ENCODE measurements around the gene AHCYL2.
"Not testable (repeated sequence)": the region's sequence is repeated elsewhere in the genome, so short reads cannot be mapped to it uniquely, and the experiment has no call there.

The AHCYL2 gene

DNA sequence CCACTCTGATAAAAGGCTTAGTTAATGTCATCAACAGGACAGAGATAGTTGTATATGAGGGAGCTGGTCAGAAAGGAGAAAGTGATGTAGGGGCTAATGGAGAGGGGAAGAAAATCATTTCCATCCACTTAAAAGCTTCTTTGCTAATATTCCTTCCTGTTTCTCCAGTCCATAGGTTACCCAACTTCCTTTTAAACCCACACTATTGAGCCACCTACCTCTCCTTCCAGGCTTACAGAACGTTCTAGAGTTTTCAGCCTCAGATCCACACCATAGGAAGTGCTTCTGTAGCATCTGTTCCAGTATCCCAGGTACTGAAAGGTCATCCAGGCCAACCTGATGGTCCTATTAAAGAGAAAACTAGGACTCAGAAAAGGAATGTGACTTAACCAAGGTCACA is 237.6 kb downstream of the AHCYL2 start:
- no peak for DNase-seq

DNA sequence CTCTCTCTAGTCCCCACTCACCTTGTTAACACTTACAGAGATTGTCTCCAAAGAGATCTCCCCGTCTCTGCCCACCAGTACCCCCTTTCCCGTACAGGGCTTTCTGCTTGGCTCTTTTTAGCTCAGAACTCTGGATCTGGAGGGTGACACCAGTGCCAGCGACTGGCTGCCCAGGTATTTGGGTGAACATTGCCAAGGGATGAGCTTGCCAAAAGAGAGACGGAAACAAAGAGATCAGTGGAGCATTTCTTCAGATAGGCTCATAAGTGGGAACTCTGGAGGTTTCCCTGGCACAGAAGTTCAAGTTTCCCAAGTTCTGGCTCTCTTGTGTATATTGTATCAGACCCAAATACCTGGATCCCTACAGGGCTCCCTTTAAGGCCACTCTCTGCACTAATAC is 239.4 kb downstream of the AHCYL2 start:
- DNase-seq: no peak

DNA sequence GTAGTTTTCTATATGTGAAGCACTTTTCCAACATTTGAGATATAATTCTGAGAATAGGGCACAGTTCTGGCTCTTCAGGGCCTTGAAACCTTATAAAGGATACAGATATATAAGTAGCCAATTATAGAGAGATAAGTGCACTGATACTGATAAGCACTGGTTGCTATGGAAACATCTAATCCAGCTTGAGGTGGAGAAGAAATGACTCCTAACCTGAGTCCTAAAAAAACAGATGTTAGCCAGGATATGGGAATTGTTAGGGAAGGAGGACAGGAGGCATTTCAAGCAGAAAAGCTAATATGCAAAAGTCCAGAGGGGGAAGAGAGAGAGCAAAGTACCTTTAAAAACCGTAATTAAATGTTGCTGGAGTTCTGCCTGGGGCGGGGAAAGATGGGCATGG is 240.2 kb downstream of the AHCYL2 start:
- DNase-seq: no peak

DNA sequence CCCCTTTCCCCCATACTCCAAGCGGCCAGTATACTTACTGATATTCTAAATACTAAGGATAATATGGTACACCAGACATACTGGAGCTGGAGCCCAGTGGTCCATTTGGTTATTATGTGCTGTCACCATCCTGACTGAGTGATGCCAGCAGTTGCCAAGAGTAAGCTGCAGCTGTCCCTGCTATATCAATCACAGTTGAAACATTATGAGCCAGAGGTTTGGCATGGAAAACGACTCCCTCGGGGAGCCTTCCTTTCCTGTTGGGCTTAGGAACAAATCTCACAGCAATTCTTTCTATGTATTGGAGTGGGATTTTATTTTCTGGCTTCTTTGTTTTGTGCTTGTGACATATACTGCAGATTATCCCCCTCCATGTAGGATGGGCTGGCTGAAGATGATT is 242.0 kb downstream of the AHCYL2 start:
- DNase-seq: no peak

DNA sequence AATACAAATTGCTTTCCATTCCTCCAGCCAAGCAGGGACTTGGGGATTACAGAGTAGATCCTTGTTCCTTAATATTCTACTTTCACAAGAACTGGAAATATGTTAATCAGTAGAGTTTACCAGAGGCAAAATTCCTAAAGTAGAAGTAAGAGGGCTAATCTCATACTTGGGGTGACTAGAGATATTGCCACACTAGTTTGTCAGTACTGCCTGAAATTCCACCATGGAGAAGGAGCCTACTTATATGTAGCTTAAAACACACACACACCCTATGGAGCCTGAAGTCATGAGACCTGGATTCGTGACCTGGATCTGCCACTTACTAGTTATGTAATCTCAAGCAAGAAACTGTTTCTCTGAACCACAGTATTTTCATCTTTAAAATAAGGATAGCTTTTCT is 243.3 kb downstream of the AHCYL2 start:
- DNase-seq: no peak

DNA sequence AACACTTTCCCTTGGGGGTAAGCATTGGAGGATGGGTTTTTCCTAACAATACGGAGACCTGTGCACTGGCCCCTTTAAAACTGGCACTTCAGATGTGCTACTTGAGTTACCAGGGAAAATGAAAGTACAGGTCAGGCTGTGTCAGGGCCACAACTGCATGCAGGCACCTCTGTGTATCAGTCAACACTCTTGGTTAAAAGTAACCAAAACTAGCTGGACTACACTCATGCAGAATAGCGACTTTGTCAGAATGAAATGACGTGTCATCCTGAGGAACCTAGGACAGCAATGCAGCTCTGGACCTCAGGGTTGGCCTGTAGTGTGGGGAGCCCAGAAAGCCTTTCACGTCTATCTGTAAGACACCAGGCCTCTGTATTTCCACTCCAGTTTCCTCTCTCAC is 243.7 kb downstream of the AHCYL2 start:
- no peak for DNase-seq

DNA sequence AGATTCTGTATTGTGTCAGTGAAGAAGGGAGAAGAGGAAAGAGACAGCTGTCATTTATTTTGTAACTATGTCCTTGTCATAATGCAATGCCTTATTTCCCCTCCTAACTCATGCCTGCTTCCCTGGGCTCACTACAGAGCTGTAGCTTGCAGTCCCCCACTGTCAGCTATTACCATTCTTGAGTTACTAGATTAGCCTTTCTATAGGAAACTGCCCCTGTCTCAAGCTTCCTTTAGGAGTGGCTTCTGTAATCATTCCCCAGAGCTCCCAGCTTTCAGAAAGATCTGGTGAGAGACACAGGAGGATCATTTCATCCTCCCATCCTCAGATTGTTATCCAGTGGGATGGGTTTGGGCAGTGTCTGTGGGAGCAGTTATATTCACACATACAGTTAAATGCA is 245.1 kb downstream of the AHCYL2 start:
- DNase-seq: no peak

DNA sequence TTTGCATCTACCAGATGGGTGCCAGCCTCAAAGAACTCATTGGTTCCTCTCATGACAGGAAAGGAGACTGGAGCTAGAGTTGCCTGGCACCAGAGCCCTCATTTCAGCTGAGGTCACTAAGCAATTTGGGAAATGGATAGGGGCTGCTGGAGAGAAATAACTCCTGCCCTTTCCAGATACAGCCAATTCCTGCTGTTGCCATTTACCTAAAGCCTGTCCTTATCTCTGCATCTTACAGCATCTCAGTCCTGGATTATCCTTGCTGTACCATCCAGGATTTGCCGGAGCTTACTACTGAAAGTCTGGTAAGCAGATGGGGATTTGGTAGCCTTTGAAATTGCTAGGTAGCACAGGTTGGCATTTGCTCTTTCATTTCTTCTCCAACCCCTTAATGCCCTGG is 245.6 kb downstream of the AHCYL2 start:
- DNase-seq: no peak

DNA sequence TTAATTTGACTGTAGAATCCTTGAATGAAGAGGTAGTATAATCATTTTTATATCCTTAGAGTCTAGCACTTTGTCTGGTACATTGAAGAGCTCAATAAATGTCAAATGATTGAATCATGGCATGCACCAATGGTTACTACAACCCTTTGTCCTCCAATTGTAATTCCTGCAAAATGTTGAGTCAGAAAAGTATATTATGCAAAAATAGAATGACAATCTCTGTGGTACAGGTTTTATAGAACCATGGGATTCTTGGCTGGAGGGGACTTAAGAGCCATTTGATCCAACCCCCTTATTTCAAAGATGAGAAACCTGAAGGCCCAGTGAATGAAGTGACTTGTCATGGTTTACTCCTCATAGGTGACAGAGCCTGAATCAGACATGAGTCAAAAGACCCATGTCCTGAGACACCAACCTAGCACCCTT is 246.6 kb downstream of the AHCYL2 start:
- no peak for DNase-seq

DNA sequence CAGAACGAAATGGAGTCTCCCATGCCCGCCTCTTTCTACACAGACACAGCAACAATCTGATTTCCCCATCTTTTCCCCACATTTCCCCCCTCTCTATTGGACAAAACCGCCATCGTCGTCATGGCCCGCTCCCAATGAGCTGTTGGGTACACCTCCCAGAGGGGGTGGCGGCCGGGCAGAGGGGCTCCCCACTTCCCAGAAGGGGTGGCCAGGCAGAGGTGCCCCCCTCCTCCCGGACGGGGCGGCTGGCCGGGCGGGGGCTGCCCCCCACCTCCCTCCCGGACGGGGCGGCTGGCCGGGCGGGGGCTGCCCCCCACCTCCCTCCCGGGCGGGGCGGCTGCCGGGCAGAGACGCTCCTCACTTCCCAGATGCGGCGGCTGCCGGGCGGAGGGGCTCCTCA is 251.1 kb downstream of the AHCYL2 start:
- not testable (repeated sequence) for DNase-seq

DNA sequence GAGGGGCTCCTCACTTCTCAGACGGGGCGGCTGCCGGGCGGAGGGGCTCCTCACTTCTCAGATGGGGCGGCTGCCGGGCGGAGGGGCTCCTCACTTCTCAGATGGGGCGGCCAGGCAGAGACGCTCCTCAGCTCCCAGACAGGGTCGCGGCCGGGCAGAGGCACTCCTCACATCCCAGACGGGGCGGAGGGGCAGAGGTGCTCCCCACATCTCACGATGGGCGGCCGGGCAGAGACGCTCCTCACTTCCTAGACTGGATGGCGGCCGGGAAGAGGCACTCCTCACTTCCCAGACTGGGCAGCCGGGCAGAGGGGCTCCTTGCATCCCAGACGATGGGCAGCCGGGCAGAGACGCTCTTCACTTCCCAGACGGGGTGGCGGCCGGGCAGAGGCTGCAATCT is 251.6 kb downstream of the AHCYL2 start:
- DNase-seq: not testable (repeated sequence)

All from activated T-cell treated with anti-CD3 and anti-CD28 coated beads for 4 hours (primary cell).